Fibroblast of skin of left quadriceps (primary cell): ENCODE results near the gene PSEN1.

Experiments used
- DNase-seq, 2 experiments: peaks; one replicate each; pipeline ENCODE4 v3.0.0-alpha.2; 2013; ENCODE audit warnings: low read depth in 2 of 2

PSEN1 gene

GRCh38 chr14:73239393-73240241 lies 103.3 kb downstream of the PSEN1 start:
- peak in 1 of 2 experiments; percentile 40 for DNase-seq

DNA sequence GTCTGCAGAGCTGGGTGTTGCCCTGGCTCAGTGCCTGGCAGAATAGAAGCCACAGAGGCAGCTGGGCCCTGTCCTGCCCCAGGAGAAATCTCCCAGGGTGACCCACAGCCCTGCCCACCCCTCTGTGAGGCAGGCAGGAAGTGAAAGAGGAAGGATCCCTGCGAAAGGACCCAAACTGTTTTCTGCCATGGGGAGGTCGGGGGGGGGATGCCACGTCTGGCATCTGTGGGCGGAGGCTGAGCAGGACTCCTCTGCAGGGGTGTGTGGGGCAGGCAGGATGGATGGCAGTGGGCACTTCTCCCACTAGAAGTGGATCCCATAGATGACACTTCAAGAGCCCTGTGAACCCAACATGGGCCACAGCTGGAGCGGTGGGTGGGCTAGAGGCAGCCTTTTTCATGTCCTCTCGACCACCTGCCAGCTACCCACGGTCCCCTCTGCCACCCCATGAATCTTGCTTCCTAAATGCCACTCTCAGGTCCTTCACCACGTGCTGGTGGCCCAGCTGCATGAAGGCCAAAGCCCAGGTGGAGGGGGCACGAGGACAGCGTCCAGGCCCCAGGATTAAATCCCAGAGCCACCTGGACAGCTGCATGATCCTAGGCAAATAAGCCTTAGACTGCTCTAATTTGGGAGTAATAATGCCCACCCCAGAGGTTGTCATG lies 104.6 kb downstream of the PSEN1 start:
- no peak for DNase-seq

GRCh38 chr14:73241481-73242165 lies 105.3 kb downstream of the PSEN1 start:
- no peak for DNase-seq

DNA sequence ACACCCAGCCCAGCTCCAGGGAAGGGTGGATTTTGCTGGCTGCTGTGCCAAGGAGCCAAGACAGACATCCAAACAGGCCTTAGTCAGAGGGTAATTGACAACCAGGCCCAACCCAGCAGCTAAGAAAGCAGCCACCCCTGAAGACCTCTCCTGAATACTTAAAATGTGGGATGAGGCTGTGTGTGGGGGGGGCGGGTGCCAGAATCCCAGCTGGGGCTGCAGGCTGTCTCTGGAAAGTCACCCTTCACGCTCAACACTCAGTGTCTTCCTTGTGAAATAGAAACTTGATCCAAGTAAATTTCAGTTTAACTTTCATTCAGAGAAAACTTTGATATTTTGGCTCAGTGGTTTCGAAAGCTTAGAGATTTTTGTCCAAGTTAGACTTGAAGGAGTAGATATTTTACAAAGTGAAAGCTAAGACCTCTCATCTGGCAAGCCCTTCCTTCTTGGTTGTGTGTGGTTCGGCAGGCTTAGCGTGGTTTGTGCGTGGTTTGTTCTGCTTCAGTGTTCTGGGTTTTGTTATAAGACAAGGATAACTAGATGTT lies 106.1 kb downstream of the PSEN1 start:
- DNase-seq: no peak

DNA sequence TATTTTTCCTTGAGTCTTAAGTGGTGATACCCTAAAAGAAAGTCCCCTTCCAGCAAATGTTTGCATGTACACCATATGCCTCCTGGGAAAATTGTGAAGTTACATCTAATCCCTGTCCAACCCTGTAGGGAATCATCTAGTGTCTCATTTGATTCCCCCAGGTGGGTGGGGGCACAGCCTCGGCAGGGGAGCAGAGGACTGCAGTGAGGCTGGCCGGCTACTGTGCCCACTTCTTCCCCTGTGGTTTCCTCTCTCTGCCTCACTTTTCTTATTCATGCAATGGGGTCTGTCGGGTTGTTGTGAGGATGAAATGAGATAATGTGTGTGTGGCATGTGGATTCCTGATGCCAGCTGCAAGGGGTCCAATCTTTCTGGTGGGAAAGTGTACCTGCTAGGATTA lies 107.0 kb downstream of the PSEN1 start:
- DNase-seq: no peak

- DNase-seq: no peak
Measured at GRCh38 chr14:73243748-73244147, 107.4 kb downstream of the PSEN1 start.

DNA sequence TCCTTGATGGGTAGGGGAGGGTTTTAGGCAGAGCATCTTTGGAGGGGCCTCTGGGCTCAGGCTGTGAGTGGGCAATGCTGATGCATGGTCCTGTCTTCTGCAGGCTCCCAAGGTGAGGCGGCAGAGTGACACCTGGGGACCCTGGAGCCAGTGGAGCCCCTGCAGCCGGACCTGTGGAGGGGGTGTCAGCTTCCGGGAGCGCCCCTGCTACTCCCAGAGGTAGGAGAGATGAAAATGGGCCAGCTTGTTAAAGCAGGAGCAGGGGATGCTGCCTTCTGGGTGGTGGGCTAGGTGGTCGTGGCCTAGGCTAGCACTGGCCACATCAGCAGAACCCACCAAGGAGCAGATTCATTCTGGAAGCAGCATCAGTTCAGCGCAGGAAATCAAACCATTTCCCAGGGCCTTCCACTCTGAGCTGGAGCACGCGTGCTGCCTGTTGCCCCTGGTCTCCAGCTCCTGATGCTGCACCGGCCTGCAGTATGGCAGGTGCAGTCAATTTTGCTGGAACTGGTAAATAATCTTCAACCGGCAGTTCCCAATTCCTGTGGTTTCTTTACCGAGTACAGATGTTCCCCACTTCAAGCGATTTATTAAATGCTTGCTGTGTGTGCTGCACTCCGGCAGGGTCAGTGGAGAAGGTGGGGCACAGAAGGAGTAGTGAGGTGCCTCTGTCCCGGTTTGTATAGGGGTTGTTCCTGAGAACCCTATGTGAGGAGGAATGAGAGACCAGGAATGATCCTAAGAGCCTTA lies 108.4 kb downstream of the PSEN1 start:
- DNase-seq: no peak

DNA sequence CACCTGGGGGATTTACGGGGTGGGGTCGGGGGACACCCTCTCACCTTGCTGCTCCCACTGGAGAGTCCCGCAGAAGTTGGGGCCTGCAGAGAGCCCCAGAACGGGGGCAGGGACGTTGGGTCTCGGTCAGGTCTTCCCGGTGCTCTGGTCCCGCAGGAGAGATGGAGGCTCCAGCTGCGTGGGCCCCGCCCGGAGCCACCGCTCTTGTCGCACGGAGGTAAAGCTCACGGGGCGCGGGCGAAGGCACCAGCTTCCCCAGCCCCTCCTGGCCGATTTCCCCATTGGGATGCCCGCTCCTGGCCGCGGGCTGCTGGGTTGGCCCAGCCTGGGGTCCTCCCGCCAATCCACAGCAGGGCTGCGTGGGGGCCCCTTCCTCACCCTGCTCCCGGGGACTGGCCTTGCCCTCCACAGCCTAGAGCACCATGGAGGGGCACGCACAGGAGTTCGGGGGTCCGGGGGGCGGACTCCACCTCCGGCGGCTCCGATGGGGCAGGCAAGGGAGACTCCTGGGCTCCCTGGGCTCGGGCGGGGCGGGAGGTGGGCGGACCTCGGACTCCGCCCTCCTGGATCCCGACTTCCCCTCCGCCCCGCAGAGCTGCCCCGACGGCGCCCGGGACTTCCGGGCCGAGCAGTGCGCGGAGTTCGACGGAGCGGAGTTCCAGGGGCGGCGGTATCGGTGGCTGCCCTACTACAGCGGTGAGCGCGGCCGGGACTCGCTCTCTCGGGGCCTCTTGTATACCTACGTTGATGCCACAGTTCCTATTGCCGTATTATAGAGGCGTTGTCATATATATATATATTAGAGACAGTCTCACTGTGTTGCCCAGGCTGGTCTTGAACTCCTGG lies 109.4 kb downstream of the PSEN1 start:
- DNase-seq: no peak

DNA sequence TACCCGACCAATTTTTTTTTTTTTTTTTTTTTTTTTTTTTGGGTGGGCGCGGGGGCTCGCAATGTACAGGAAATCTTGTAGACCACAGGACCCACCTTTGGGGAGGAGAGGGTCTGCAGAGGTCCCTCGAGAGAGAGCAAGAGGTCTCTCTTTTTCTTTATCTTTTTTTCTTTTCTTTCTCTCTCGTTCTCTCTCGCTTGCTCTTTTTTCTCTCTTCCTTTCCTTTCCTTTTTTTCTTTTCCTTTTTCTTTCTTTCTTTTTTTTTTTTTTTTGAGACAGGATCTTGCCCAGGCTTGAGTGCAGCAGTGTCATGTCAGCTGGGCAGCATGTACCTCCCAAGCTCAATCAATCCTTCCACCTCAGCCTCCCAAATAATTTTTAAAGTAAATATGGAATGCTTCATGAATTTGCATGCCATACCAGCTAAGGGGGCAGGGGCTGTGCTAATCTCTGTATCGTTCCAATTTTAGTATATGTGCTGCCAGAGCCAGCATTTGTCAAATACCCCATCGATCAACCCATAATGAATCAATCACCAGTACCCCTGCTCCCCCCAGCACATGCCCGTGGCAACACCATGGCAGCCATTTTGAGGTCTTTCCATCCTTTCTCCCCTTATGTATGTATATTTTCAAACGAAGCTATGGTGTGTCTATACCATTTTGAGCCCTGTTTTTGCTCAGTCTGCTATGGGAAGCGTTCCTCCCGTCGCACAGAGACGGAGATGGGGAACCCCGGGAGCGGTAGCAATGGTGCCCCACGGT lies 110.3 kb downstream of the PSEN1 start:
- no peak for DNase-seq

DNA sequence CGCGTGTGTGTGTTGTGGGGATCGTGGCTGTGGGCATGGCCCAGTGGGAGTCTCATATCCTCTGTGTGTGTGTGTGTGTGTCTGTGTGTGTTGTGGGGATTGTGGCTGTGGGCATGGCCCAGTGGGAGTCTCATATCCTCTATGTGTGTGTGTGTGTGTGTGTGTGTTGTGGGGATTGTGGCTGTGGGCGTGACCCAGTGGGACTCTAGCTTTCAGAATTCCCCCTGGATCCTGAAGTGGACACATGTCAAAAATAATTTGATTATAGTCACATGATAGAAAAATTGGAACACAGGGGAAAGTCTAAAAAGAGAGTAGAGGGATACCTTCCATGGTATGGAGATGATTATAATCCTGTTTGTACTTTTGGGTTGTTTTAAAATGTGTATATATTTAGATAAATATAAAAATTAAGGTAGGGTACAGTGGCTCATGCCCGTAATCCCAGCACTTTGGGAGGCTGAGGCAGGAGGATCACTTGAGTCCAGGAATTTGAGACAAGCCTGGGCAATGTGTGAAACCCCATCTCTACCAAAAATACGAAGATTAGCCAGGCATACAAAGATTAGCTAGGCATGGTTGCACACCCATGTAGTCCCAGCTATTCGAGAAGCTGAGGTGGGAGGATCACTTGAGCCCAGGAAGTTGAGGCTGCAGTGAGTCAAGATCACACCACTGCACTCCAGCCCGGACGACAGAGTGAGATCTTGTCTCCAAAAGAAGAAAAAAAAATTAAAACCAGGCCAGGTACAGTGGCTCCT lies 112.0 kb downstream of the PSEN1 start:
- DNase-seq: no peak

- DNase-seq: no peak
Measured at GRCh38 chr14:73249108-73249507, 112.8 kb downstream of the PSEN1 start.

DNA sequence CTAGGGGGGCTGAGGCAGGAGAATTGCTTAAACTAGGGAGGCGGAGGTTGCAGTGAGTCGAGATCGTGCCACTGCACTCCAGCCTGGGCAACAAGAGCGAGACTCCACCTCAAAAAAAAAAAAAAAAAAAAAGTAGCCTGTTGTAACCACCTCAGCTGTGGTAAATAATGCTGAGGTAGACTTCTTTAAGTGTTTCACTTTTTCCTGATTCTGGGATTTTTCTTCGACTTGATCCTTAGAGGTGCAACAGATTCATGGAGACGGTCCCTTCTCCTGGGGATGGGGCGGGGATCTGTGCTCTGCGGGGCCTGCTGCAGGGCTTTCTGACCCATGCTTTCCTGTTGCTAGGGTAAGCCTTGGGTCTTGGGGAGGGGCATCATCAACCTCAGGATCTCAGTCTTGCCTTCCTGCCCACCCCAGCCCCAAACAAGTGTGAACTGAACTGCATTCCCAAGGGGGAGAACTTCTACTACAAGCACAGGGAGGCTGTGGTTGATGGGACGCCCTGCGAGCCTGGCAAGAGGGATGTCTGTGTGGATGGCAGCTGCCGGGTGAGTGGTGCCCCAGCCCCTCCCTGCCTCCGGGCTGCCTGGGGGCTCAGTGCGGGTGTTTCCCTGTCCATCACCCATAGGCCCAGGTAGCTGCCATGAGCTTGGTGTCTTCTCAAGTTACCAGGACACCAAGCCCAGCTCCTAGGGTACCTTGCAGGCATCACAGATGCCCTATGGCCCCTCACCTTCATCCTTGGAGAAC lies 113.4 kb downstream of the PSEN1 start:
- DNase-seq: no peak

DNA sequence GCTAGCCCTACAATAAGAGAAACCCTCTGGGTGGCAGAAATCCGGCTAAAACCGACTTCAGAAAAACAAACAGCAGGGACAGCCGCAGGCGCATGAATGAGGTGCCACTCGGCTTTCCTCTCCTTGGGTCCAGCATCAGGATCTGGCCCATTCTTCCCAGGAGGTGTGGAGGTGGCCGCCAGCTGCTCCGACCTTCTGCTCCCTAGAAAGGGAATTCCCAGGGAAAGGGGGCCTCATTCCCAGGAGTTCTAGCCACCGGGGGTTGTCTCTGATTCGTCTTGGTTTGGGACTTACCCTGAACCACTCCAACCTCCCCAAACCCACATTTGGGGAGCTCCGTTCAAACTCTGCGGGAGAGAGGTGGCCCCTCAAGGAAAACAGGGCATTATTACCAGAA lies 114.0 kb downstream of the PSEN1 start:
- DNase-seq: no peak

GRCh38 chr14:73250781-73251500 lies 114.6 kb downstream of the PSEN1 start:
- no peak for DNase-seq

DNA sequence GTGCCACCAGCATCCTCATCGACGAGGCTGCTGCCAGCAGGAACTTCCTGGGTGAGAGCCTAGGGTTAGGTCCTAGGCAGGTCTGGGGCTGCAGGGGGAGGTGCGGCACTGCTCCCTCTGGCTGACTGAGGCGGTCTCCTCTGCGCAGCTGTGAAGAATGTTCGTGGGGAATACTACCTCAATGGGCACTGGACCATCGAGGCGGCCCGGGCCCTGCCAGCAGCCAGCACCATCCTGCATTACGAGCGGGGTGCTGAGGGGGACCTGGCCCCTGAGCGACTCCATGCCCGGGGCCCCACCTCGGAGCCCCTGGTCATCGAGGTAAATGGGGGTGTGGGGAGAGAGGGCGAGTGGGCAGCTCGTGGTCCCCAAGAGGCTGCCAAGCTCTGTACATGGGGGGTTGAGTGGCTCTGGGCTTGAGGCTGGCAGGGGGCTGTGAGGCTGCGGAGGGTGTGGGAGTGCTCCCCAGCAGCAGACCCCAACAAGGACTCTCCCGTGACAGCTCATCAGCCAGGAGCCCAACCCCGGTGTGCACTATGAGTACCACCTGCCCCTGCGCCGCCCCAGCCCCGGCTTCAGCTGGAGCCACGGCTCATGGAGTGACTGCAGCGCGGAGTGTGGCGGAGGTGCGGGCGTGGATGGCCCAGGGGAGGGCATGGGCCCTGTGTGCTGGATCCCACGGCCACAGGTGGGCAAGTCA lies 115.4 kb downstream of the PSEN1 start:
- DNase-seq: no peak

DNA sequence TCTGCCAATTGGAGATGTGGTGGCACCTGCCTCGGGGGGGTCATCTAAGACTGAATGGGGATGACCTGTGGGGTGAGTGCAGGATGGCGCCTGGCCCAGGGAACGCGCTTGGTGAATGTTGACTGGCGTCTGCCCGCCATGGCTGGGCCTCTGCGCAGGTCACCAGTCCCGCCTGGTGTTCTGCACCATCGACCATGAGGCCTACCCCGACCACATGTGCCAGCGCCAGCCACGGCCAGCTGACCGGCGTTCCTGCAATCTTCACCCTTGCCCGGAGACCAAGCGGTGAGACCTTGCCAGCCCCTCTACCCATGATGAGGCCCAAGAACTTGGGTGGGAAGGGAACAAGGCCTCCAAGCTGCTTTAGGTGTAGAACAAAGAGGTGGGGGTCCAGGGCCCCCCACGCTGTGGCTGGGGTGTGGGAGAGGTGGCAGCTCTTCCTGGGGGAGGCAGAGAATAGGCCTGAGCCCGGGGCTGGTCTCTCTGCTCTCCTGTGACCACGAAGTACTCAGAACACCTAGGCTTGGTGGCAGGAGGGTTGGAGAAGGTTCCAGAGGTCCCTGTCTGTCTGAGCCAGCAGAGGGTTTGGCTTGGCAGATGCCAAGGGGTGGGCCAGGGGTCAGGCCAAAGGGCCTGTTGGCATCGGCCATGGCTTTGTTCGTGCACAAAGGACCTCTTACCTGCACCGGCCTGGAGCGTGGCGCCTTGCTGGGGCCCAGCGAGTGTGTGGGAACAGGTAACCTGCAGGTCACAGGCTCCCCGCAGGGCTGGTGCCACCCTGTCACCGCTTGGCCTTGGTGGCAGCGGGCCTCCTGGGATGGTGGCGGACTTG lies 116.4 kb downstream of the PSEN1 start:
- DNase-seq: no peak

- DNase-seq: no peak
Measured at GRCh38 chr14:73253323-73253610, 117.0 kb downstream of the PSEN1 start.
